DOHH2 (cell line): Measurements from ENCODE around the gene RCAN3.

ENCODE experiments used
- H3F3A ChIP-seq: fragments of 200-600 bp; sonication (generic), shearing (Covaris generic); 2 replicates; pipeline ENCODE4 v1.6.0; 2016; ENCODE audit warnings: antibody characterized with exemption, mild to moderate bottlenecking; ENCODE audit not compliant: control insufficient read depth, insufficient read depth
- H3K27ac ChIP-seq: fragments of 200-600 bp; sonication (generic); 2 replicates; pipeline ENCODE4 v1.5.1; 2014; ENCODE audit warnings: low read depth, mild to moderate bottlenecking, low read length, moderate library complexity
- H3K27me3 ChIP-seq: fragments of 200-600 bp; sonication (generic); 2 replicates; pipeline ENCODE4 v1.6.1; 2014; ENCODE audit warnings: mild to moderate bottlenecking, low read length, mixed read lengths; ENCODE audit not compliant: control insufficient read depth
- H3K36me3 ChIP-seq: fragments of 200-600 bp; sonication (generic); 2 replicates; pipeline ENCODE4 v1.6.1; 2014; ENCODE audit warnings: mild to moderate bottlenecking, low read length, moderate library complexity, mixed read lengths; ENCODE audit not compliant: control insufficient read depth
- H3K4me1 ChIP-seq: fragments of 200-600 bp; sonication (generic); 2 replicates; pipeline ENCODE4 v1.6.1; 2014; ENCODE audit warnings: mild to moderate bottlenecking, low read length, mixed read lengths; ENCODE audit not compliant: control insufficient read depth
- H3K4me2 ChIP-seq: fragments of 200-600 bp; sonication (generic); 2 replicates; pipeline ENCODE4 v1.6.0; 2014; ENCODE audit warnings: mild to moderate bottlenecking, low read length, moderate library complexity
- H3K4me3 ChIP-seq: fragments of 200-600 bp; sonication (generic); 2 replicates; pipeline ENCODE4 v1.5.1; 2014; ENCODE audit warnings: mild to moderate bottlenecking, low read length, mixed read lengths
- H3K79me2 ChIP-seq: fragments of 200-600 bp; sonication (generic); 2 replicates; pipeline ENCODE4 v1.6.1; 2014; ENCODE audit warnings: mild to moderate bottlenecking, low read length, mixed read lengths; ENCODE audit not compliant: control insufficient read depth
- H3K9me2 ChIP-seq: fragments of 200-600 bp; sonication (generic); replicated peaks from 2 replicates; pipeline ENCODE4 v1.6.1; 2014; ENCODE audit warnings: mild to moderate bottlenecking, low read length, mixed read lengths; ENCODE audit not compliant: control insufficient read depth
- H3K9me3 ChIP-seq: fragments of 200-600 bp; sonication (generic); 2 replicates; pipeline ENCODE4 v1.6.1; 2014; ENCODE audit warnings: antibody characterized with exemption, low read length, mixed read lengths; ENCODE audit not compliant: control insufficient read depth, insufficient read depth
- H4K20me1 ChIP-seq: fragments of 200-600 bp; sonication (generic); 2 replicates; pipeline ENCODE4 v1.6.0; 2014; ENCODE audit warnings: low read depth, mild to moderate bottlenecking, antibody characterized with exemption, low read length, moderate library complexity; ENCODE audit not compliant: control insufficient read depth, insufficient read depth
- CTCF ChIP-seq: fragments of 200-600 bp; sonication (generic); IDR thresholded peaks from one replicate; pipeline ENCODE4 v1.5.1; 2014; ENCODE audit warnings: antibody characterized with exemption, mild to moderate bottlenecking, low read depth, low read length; ENCODE audit not compliant: poor library complexity, severe bottlenecking
- EZH2phosphoT487 ChIP-seq: fragments of 200-600 bp; sonication (generic); IDR thresholded peaks from 2 replicates; pipeline ENCODE4 v1.6.1; 2017; ENCODE audit warnings: borderline replicate concordance, mild to moderate bottlenecking, antibody characterized with exemption, low read length, moderate library complexity, mixed read lengths

The RCAN3 gene

GRCh38 chr1:24540051-24540905 is 37.6 kb downstream of the RCAN3 start:
- peaks cover 75% of the 10 kb centered on the region for H3K4me1 ChIP-seq
- H3K27ac ChIP-seq, result peak overlapping the region; percentile 61
- H3K27me3 ChIP-seq, result no peaks in the 10 kb centered on the region
- peaks cover 48% of the 10 kb centered on the region for H3F3A ChIP-seq
- no peaks in the 10 kb centered on the region for H4K20me1 ChIP-seq
- H3K9me3 ChIP-seq, result no peaks in the 10 kb centered on the region
- no peak for TF ChIP-seq EZH2phosphoT487
- no peak for TF ChIP-seq CTCF
- H3K9me2 ChIP-seq, result no peaks in the 10 kb centered on the region
- H3K36me3 ChIP-seq, result peaks cover 10% of the 10 kb centered on the region
- no peaks in the 10 kb centered on the region for H3K79me2 ChIP-seq
- peak overlapping the region; percentile 59 for H3K4me3 ChIP-seq
- peak overlapping the region; percentile 73 for H3K4me2 ChIP-seq

GRCh38 chr1:24540906-24541710 is 38.5 kb downstream of the RCAN3 start:
- H3F3A ChIP-seq, result peaks cover 43% of the 10 kb centered on the region
- peaks cover 3% of the 10 kb centered on the region for H3K36me3 ChIP-seq
- H4K20me1 ChIP-seq, result no peaks in the 10 kb centered on the region
- H3K27me3 ChIP-seq, result no peaks in the 10 kb centered on the region
- peak overlapping the region; percentile 73 for H3K4me2 ChIP-seq
- H3K4me3 ChIP-seq, result peak overlapping the region; percentile 59
- TF ChIP-seq EZH2phosphoT487, result no peak
- no peak for TF ChIP-seq CTCF
- no peaks in the 10 kb centered on the region for H3K9me2 ChIP-seq
- peak overlapping the region; percentile 61 for H3K27ac ChIP-seq
- H3K4me1 ChIP-seq, result peaks cover 75% of the 10 kb centered on the region
- H3K9me3 ChIP-seq, result no peaks in the 10 kb centered on the region
- H3K79me2 ChIP-seq, result no peaks in the 10 kb centered on the region

GRCh38 chr1:24541711-24542346 is 39.2 kb downstream of the RCAN3 start:
- H3K36me3 ChIP-seq, result no peaks in the 10 kb centered on the region
- peaks cover 72% of the 10 kb centered on the region for H3K4me1 ChIP-seq
- no peaks in the 10 kb centered on the region for H3K79me2 ChIP-seq
- H3K27me3 ChIP-seq, result no peaks in the 10 kb centered on the region
- H4K20me1 ChIP-seq, result no peaks in the 10 kb centered on the region
- no peaks in the 10 kb centered on the region for H3K9me2 ChIP-seq
- peak overlapping the region; percentile 73 for H3K4me2 ChIP-seq
- H3K9me3 ChIP-seq, result no peaks in the 10 kb centered on the region
- 0 out of 2 replicates have a peak overlapping the region, but pooled peaks have one; percentile 59 for H3K4me3 ChIP-seq
- no peak overlapping the region for H3K27ac ChIP-seq
- H3F3A ChIP-seq, result peaks cover 36% of the 10 kb centered on the region
- TF ChIP-seq CTCF (peak; percentile 87), EZH2phosphoT487 (no peak)
